GM23338 (cell line): ENCODE results near the gene UBE2Q2. TPM values are rescaled to one million over a fixed set of nuclear protein-coding genes. Genes with fewer than 3 reads are reported as not detected.

ENCODE experiments used
- ATAC-seq: fragments of 200-7000 bp; cut with Tn5 transposase; 3 replicates; pipeline ENCODE4 v1.9.1; 2020
- DNase-seq: peaks from one replicate; pipeline ENCODE4 v3.0.0-alpha.2; 2015; ENCODE audit warnings: low spot score
- H2AFZ ChIP-seq: fragments of 200-600 bp; sonication (generic); 2 replicates; pipeline ENCODE4 v1.8.0; 2016; ENCODE audit warnings: antibody characterized with exemption, mild to moderate bottlenecking, moderate library complexity
- H3F3A ChIP-seq: fragments of 200-600 bp; sonication (generic); replicated peaks from 2 replicates; pipeline ENCODE4 v1.8.0; 2017; ENCODE audit warnings: antibody characterized with exemption, mixed run types, low read depth
- H3K27ac ChIP-seq: fragments of 200-600 bp; sonication (generic); 2 replicates; pipeline ENCODE4 v1.6.1; 2016; ENCODE audit warnings: low read depth
- H3K27me3 ChIP-seq: fragments of 200-600 bp; sonication (generic); 2 replicates; pipeline ENCODE4 v1.8.0; 2016; ENCODE audit warnings: mild to moderate bottlenecking, mixed run types, moderate library complexity; ENCODE audit not compliant: insufficient read depth
- H3K36me3 ChIP-seq: fragments of 200-600 bp; sonication (generic); 2 replicates; pipeline ENCODE4 v1.8.0; 2016; ENCODE audit warnings: mild to moderate bottlenecking; ENCODE audit not compliant: insufficient read depth
- H3K4me1 ChIP-seq: fragments of 200-600 bp; sonication (generic); 2 replicates; pipeline ENCODE4 v1.8.0; 2016; ENCODE audit warnings: mild to moderate bottlenecking, moderate library complexity; ENCODE audit not compliant: insufficient read depth
- H3K4me2 ChIP-seq: fragments of 200-600 bp; sonication (generic); 2 replicates; pipeline ENCODE4 v1.7.1; 2017; ENCODE audit warnings: mixed run types
- H3K4me3 ChIP-seq: fragments of 200-600 bp; sonication (generic); 2 replicates; pipeline ENCODE4 v1.6.1; 2016; ENCODE audit warnings: mixed run types
- H3K79me2 ChIP-seq: fragments of 200-600 bp; sonication (generic); replicated peaks from 2 replicates; pipeline ENCODE4 v1.8.0; 2017; ENCODE audit warnings: mild to moderate bottlenecking; ENCODE audit not compliant: insufficient read depth
- H3K9me2 ChIP-seq: fragments of 200-600 bp; sonication (generic); 2 replicates; pipeline ENCODE4 v1.8.0; 2017; ENCODE audit not compliant: insufficient read depth
- H4K20me1 ChIP-seq: fragments of 200-600 bp; sonication (generic); replicated peaks from 2 replicates; pipeline ENCODE4 v1.8.0; 2017; ENCODE audit warnings: mild to moderate bottlenecking; ENCODE audit not compliant: insufficient read depth
- H3K27ac Mint-ChIP-seq: 2 replicates; pipeline ENCODE4 v1.8.0; 2020; ENCODE audit warnings: inconsistent platforms, mild to moderate bottlenecking, moderate library complexity, mixed read lengths
- H3K27me3 Mint-ChIP-seq: 3 replicates; pipeline ENCODE4 v1.8.0; 2022; ENCODE audit warnings: low read depth, mild to moderate bottlenecking, moderate library complexity, mixed read lengths, inconsistent platforms; ENCODE audit not compliant: insufficient read depth, poor library complexity
- H3K36me3 Mint-ChIP-seq: 3 replicates; pipeline ENCODE4 v1.8.0; 2021; ENCODE audit warnings: low read depth, mild to moderate bottlenecking, inconsistent platforms, moderate library complexity, mixed read lengths
- H3K4me1 Mint-ChIP-seq: 3 replicates; pipeline ENCODE4 v1.8.0; 2020; ENCODE audit warnings: mild to moderate bottlenecking, inconsistent platforms, mixed read lengths
- H3K4me3 Mint-ChIP-seq: 3 replicates; pipeline ENCODE4 v1.8.0; 2021; ENCODE audit warnings: moderate library complexity, mild to moderate bottlenecking, inconsistent platforms, mixed read lengths
- H3K9me3 Mint-ChIP-seq: 3 replicates; pipeline ENCODE4 v1.8.0; 2020; ENCODE audit warnings: moderate library complexity, mild to moderate bottlenecking, inconsistent platforms, mixed read lengths
- CTCF ChIP-seq, 2 experiments: fragments of 200-600 bp in 1 of 2; sonication (generic) in 1 of 2; conservative IDR thresholded peaks; 2 replicates each; pipeline versions ENCODE4 v1.5.1 to v1.6.1; 2016 to 2017; ENCODE audit warnings: antibody characterized with exemption in 2 of 2, low read depth in 2 of 2, mild to moderate bottlenecking in 2 of 2, moderate library complexity in 1 of 2
- ETS1 ChIP-seq: IDR thresholded peaks from 2 replicates; pipeline ENCODE4 v1.6.1; 2016; ENCODE audit warnings: antibody characterized with exemption
- EZH2 ChIP-seq: fragments of 200-600 bp; sonication (generic); IDR thresholded peaks from one replicate; pipeline ENCODE4 v1.8.0; 2017; ENCODE audit warnings: antibody characterized with exemption, mild to moderate bottlenecking, low read depth; ENCODE audit not compliant: unreplicated experiment
- NANOG ChIP-seq: IDR thresholded peaks from 2 replicates; pipeline ENCODE4 v1.6.1; 2016; ENCODE audit warnings: antibody characterized with exemption, borderline replicate concordance
- POLR2AphosphoS5 ChIP-seq: IDR thresholded peaks from 2 replicates; pipeline ENCODE4 v1.6.1; 2016; ENCODE audit warnings: antibody characterized with exemption, low read depth
- REST ChIP-seq: IDR thresholded peaks from one replicate; pipeline ENCODE4 v1.6.1; 2018; ENCODE audit warnings: antibody characterized with exemption; ENCODE audit not compliant: unreplicated experiment
- STAT1 ChIP-seq: IDR thresholded peaks from one replicate; pipeline ENCODE4 v1.6.1; 2016; ENCODE audit warnings: antibody characterized with exemption; ENCODE audit not compliant: unreplicated experiment
- ZNF331 ChIP-seq: fragments of 250-450 bp; sonication (Bioruptor Pico); IDR thresholded peaks from 2 replicates; pipeline ENCODE4 v1.5.0; 2020; ENCODE audit warnings: low read depth, mild to moderate bottlenecking, moderate library complexity
- ZNF462 ChIP-seq: fragments of 250-450 bp; sonication (Bioruptor Pico); IDR thresholded peaks from 2 replicates; pipeline ENCODE4 v1.5.0; 2020; ENCODE audit warnings: mild to moderate bottlenecking, moderate library complexity
- polyA plus RNA-seq: library from polyadenylated mRNA; unstranded; fragments of >200 nt; fragmentation: Nextera tagmentation; extraction: Ambion mirVana; gene quantifications from 2 replicates; pipeline ENCODE4 v1.2.1, GENCODE V29; 2016
- total RNA-seq: library from RNA; depleted of rRNA; stranded (reverse); fragments of >200 nt; shearing (Covaris generic); gene quantifications from 2 replicates; pipeline ENCODE4 v1.2.3, GENCODE V29; 2014

UBE2Q2 gene
- total and polyA plus RNA-seq, 2 experiments from 2014 or later = 23.7 to 29.3 TPM

- H3K36me3 ChIP-seq = no peaks in the 10 kb centered on the region
- Mint-ChIP-seq H3K36me3 (no peaks in the 10 kb centered on the region; the same call in 2 of the 3 replicates), H3K9me3 (no peaks in the 10 kb centered on the region; the same call in 2 of the 3 replicates), H3K27me3 (no peaks in the 10 kb centered on the region), H3K4me3 (no peak overlapping the region), H3K27ac (no peak overlapping the region), H3K4me1 (no peaks in the 10 kb centered on the region; the same call in 2 of the 3 replicates)
- H4K20me1 ChIP-seq = no peaks in the 10 kb centered on the region
- no peaks in the 10 kb centered on the region for H3K4me1 ChIP-seq
- no peak for ATAC-seq
- no peaks in the 10 kb centered on the region for H3K27me3 ChIP-seq
- H3K79me2 ChIP-seq = no peaks in the 10 kb centered on the region
- H2AFZ ChIP-seq = no peak overlapping the region
- no peak overlapping the region for H3K4me3 ChIP-seq
- H3F3A ChIP-seq = no peaks in the 10 kb centered on the region
- TF ChIP-seq NANOG (no peak), ETS1 (no peak), ZNF462 (CRISPR knock-in tag) (no peak), ZNF331 (CRISPR knock-in tag) (no peak), EZH2 (no peak), STAT1 (no peak), REST (no peak), POLR2AphosphoS5 (no peak), CTCF (conservative IDR thresholded peaks at IDR 0.05; ENCODE audit: low read depth in 2 of 2) (no peak)
- no peak for DNase-seq
- H3K4me2 ChIP-seq = no peak overlapping the region
- no peak overlapping the region for H3K27ac ChIP-seq
- no peaks in the 10 kb centered on the region for H3K9me2 ChIP-seq
These were observed 103.8 kb downstream of the UBE2Q2 start for GRCh38 chr15:75947092-75947491.
